Lower leg skin (tissue), 4 donors: ENCODE results near the gene CLIC3. TPM values are rescaled to one million over a fixed set of nuclear protein-coding genes. Genes with fewer than 3 reads are reported as not detected.
"Not testable (repeated sequence)": the region's sequence is repeated elsewhere in the genome, so short reads cannot be mapped to it uniquely, and the experiment has no call there.

ENCODE experiments used
- DNase-seq, 2 donors: peaks; one replicate each; pipeline ENCODE4 v3.0.0-alpha.2; 2019; ENCODE audit warnings: low spot score in 2 of 2
- H3K4me3 ChIP-seq: fragments of 200-600 bp; sonication (generic); 2 replicates; pipeline ENCODE4 v1.5.1; 2017; ENCODE audit warnings: mild to moderate bottlenecking, low read depth; ENCODE audit not compliant: poor library complexity, severe bottlenecking
- POLR2A ChIP-seq, 2 donors: fragments of 450-650 bp; IDR thresholded peaks; one replicate each; pipeline ENCODE4 v1.6.1; 2016 to 2017; ENCODE audit warnings: antibody characterized with exemption in 2 of 2, mild to moderate bottlenecking in 1 of 2, moderate library complexity in 1 of 2
- WGBS, 2 donors: methylation state at CpG; one replicate each; pipeline ENCODE4 v1.1.5; 2018; 5-methylcytosine and 5-hydroxymethylcytosine counted together
- intact Hi-C: fragments of 100-400 bp; cut with DNase I; formaldehyde crosslinking; loops from one replicate; pipeline ENCODE4 v1.15.0; 2023; ENCODE audit warnings: low total_unique reads
- total RNA-seq, 4 donors: library from RNA; depleted of rRNA; stranded (reverse); fragments of >200 nt; gene quantifications; one replicate each; pipeline ENCODE4 v1.1.0, GENCODE V29; 2016
- TF ChIP-seq, protein P1 (sequence below), 3 donors: fragments of 450-650 bp; IDR thresholded peaks; one replicate each; pipeline ENCODE4 v1.5.1; 2016; ENCODE audit warnings: antibody characterized with exemption in 3 of 3, mild to moderate bottlenecking in 3 of 3, moderate library complexity in 2 of 3

The CLIC3 gene
- total RNA-seq, 4 donors from 2014 or later = 114 to 328 (median 163) TPM

DNA sequence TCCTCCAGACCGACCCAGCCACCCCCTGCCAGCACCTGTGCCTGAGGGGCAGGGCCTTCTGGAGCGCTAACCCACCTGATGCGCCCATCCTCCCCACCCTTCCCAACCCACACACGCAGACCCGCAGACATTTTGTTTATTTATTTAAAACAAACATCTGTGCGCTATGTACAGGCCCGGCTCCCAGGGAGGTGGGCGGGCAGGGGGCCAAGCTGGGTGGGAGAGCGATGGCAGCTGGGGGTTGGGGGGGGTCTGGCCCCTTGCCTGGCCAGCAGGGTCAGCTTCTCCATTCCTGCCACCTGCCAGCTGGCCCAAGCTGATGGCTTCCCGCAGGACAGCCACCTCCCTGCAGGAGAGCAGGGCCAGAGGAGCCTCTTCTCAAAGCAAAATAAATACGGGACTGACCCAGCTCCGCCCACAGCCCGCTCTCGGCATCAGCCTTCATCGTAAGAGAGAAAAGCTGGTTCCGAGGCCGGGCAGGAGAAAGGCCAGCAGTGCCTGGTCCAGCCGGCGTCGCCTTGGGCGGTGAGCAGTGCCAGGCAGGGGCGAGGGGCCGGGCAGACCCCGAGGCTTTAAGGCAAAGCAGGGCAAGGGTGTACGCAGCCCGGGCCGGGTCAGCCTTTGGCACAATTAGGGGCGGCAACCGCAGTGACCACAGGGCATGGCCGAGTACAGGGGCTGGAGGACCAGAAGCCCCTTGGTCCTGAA lies 10.9 kb upstream of the CLIC3 start:
- intact Hi-C loops = no loop called here
- no peak for DNase-seq
- no peak overlapping the region for H3K4me3 ChIP-seq
- WGBS, 2 donors = 77 to 86% methylated on average over 24 to 25 of the region's 30 CpGs
- no peak for TF ChIP-seq POLR2A (IDR thresholded peaks at IDR 0.05)

DNA sequence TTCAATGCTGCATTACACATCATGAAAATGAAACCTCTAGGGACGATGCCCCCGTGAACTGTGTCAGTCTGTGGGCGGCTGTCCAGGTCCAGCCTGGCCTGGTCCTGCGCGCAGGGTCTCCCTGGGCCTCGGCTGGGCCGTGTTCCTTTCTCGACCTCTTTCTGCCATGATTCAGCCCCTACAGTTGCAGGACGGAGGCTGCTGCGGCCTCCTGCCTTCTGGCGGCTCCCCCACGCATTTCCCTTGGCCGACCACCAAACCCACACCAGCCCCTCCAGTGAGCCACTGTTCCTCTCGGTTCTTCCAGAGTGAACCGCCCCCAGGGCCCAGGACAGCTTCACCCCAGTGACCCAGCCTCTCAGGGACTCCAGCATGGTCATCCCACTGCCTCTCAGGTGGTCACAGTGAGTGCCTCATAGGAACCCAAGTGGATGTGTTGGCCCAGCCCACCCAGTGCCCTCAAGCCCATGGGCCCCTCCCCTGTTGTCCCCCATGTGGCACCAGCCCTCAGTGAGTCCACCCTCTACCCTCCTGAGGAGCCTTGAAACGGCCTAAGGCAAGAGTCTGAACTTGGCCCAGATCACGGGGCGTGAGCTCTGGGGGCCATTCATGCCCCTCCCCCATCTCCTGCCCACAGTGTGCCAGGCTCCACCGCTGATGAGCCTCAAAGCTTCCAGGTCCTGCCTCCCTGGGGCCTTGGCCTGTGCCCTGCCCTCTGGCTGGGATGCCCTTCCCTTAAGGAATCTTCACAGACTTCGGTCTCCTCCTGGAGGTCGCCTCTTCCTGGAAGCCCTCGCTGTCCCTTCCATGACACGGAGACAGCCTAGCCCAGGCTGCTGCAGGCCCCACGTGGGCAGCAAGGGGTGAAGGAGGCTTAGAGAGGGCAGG lies 10.0 kb upstream of the CLIC3 start:
- 72 to 84% methylated on average over 23 to 24 of the region's 24 CpGs for WGBS, 2 donors
- TF ChIP-seq, protein P1, sequence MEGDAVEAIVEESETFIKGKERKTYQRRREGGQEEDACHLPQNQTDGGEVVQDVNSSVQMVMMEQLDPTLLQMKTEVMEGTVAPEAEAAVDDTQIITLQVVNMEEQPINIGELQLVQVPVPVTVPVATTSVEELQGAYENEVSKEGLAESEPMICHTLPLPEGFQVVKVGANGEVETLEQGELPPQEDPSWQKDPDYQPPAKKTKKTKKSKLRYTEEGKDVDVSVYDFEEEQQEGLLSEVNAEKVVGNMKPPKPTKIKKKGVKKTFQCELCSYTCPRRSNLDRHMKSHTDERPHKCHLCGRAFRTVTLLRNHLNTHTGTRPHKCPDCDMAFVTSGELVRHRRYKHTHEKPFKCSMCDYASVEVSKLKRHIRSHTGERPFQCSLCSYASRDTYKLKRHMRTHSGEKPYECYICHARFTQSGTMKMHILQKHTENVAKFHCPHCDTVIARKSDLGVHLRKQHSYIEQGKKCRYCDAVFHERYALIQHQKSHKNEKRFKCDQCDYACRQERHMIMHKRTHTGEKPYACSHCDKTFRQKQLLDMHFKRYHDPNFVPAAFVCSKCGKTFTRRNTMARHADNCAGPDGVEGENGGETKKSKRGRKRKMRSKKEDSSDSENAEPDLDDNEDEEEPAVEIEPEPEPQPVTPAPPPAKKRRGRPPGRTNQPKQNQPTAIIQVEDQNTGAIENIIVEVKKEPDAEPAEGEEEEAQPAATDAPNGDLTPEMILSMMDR (IDR thresholded peaks at IDR 0.05) = no peak
- no peak for TF ChIP-seq POLR2A (IDR thresholded peaks at IDR 0.05)
- no peak for DNase-seq
- no peak overlapping the region for H3K4me3 ChIP-seq
- intact Hi-C loops = no loop called here

DNA sequence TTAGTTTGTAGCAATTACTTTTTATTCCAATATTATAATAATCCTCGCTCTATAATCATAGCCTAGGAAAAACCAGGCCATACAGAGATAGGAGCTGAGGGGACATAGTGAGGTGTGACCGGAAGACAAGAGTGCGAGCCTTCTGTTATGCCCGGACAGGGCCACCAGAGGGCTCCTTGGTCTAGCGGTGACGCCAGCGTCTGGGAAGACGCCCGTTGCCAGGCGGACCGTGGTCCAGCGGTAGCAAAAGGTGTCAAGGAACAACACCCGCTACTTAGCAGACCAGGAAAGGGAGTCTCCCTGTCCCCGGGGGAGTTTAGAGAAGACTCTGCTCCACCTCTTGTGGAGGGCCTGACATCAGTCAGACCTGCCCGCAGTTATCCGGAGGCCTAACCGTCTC lies 7.9 kb upstream of the CLIC3 start:
- H3K4me3 ChIP-seq, DNase-seq, intact Hi-C loops: not testable (repeated sequence)
- 39 to 45% methylated on average over 17 of the region's 17 CpGs for WGBS, 2 donors

DNA sequence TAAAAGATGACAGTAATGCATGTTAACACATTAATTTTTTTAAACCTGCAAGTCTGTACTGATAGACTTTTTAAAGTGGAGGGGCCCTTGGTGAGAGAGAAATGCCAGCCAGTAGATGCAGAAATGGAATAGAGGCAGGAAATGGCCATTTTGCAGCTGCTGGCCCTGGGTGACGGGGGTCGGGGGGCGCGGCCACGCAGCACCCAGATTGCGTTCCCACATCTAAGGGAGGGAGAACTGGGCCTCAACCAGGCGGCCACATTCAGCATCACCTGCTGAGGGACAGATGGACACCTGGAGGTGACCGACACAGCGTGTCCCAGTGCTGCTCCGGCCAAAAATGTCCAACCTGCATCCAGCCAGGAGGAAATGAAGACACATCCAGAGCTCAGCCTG lies 6.3 kb upstream of the CLIC3 start:
- no peak for DNase-seq
- no peak for TF ChIP-seq POLR2A (IDR thresholded peaks at IDR 0.05)
- TF ChIP-seq, protein P1 (IDR thresholded peaks at IDR 0.05) = no peak
- intact Hi-C loops = no loop called here
- WGBS, 2 donors = 86 to 91% methylated on average over 10 of the region's 10 CpGs
- no peak overlapping the region for H3K4me3 ChIP-seq

DNA sequence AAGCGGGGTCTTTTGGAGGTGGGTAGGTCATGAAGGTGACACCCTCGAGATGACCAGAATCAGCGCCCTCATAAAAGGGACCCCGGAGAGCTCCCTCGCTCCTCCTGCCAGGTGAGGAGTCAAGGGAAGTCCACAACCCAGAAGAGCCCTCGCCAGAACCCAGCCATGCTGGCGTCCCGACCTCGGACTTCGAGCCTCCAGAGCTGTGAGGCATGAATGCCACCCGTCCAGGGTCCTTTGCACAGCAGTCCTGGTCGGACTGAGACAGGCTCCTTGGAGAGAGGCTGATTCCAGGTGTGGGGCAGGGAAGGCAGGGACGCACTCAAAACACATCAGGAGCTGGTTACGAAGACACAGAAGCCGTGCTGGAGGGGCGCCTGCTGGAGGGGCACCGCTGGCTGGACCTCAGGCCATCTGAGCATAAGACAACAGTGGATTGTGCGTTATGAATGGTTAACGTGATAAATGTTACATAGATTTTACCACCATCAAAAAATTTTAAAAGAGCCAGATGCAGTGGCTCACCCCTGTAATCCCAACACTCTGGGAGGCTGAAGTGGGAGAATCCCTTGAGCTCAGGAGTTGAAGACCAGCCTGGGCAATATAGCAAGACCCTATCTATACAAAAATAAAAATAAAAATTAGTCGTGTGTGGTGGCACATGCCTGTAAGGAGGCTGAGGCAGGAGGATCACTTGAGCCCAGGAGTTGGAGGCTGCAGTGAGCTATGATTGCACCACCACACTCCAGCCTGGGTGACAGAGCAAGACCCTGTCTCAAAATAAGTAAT lies 5.7 kb upstream of the CLIC3 start:
- no peak overlapping the region for H3K4me3 ChIP-seq
- intact Hi-C loops = no loop called here
- WGBS, 2 donors = 80 to 83% methylated on average over 20 of the region's 20 CpGs
- no peak for DNase-seq
- TF ChIP-seq POLR2A (IDR thresholded peaks at IDR 0.05) = no peak
- TF ChIP-seq, protein P1 (IDR thresholded peaks at IDR 0.05) = no peak

DNA sequence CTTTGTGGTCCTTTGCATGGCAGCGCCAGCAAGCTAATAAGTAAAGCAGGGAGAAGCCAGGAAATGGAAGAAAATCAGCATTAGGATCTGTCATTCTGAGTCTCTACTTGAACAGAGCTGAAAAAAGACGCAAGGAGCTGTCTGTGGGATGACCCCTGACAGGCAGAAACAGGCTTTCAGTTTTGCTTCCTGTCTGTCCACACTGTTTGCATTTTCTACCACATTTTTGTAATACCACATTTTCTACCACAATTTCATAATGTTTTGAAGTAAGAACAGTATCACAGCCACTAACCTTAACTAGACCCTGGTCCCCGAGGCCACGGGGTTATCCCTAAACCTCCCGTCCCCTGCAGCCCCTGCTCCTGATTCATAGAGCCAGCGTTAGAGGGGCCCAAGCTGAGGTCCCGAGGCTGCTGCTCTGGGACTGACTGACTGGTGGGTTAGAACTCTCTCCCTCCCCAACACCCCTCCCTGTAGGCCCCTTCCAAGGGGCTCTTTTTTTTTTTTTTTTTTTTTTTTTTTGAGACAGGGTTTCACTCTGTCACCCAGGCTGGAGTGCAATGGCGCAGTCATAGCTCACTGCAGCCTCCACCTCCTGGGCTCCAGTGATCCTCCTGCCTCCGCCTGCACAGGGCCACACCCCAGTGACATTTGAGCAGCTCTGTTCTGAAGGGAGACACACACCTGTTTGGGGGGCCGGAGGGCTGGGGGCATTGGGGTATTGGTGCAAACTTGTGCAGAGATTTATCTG lies 4.0 kb upstream of the CLIC3 start:
- H3K4me3 ChIP-seq = no peak overlapping the region
- TF ChIP-seq, protein P1 (IDR thresholded peaks at IDR 0.05) = no peak
- TF ChIP-seq POLR2A (IDR thresholded peaks at IDR 0.05) = no peak
- intact Hi-C loops = no loop called here
- WGBS, 2 donors = 61 to 69% methylated on average over 10 of the region's 10 CpGs
- no peak for DNase-seq
